H9 (cell line): ENCODE results near the gene DCAF8. TPM values are rescaled to one million over a fixed set of nuclear protein-coding genes. Genes with fewer than 3 reads are reported as not detected.

Experiments used
- DNase-seq: peaks from one replicate; pipeline ENCODE4 v3.0.0-alpha.2; 2017
- H2AFZ ChIP-seq: one replicate; pipeline ENCODE4 v1.6.1; 2013; ENCODE audit warnings: mild to moderate bottlenecking, low read length, control low read depth, moderate library complexity
- H2AK5ac ChIP-seq: 2 replicates; pipeline ENCODE4 v1.6.1; 2013; ENCODE audit warnings: low read length, control low read depth, mixed read lengths; ENCODE audit not compliant: insufficient read length
- H2BK120ac ChIP-seq: one replicate; pipeline ENCODE4 v1.6.1; 2013; ENCODE audit warnings: low read depth, mild to moderate bottlenecking, low read length, control low read depth, inconsistent platforms; ENCODE audit not compliant: poor library complexity, severe bottlenecking
- H2BK12ac ChIP-seq: 2 replicates; pipeline ENCODE4 v1.6.1; 2013; ENCODE audit warnings: low read length, control low read depth, mixed read lengths, low read depth; ENCODE audit not compliant: insufficient read length
- H2BK15ac ChIP-seq: 2 replicates; pipeline ENCODE4 v1.6.1; 2013; ENCODE audit warnings: low read depth, low read length, control low read depth
- H2BK20ac ChIP-seq: one replicate; pipeline ENCODE4 v1.6.1; 2013; ENCODE audit warnings: low read depth, mild to moderate bottlenecking, low read length, control low read depth, inconsistent platforms; ENCODE audit not compliant: poor library complexity, severe bottlenecking
- H2BK5ac ChIP-seq: 2 replicates; pipeline ENCODE4 v1.6.1; 2013; ENCODE audit warnings: low read length, control low read depth, mixed read lengths; ENCODE audit not compliant: insufficient read length
- H3K14ac ChIP-seq: 2 replicates; pipeline ENCODE4 v1.6.1; 2013; ENCODE audit warnings: low read length, control low read depth; ENCODE audit not compliant: insufficient read depth
- H3K18ac ChIP-seq: 2 replicates; pipeline ENCODE4 v1.6.1; 2013; ENCODE audit warnings: low read depth, mild to moderate bottlenecking, mixed read lengths, low read length, control low read depth; ENCODE audit not compliant: insufficient read length
- H3K23ac ChIP-seq: 2 replicates; pipeline ENCODE4 v1.6.1; 2013; ENCODE audit warnings: low read length, control low read depth, mixed read lengths, low read depth; ENCODE audit not compliant: insufficient read length
- H3K23me2 ChIP-seq: 2 replicates; pipeline ENCODE4 v1.6.1; 2013; ENCODE audit warnings: low read depth, mild to moderate bottlenecking, mixed read lengths, low read length, control low read depth; ENCODE audit not compliant: insufficient read length, poor library complexity, severe bottlenecking
- H3K27ac ChIP-seq: 2 replicates; pipeline ENCODE4 v1.5.1; 2013; ENCODE audit warnings: low read length, control low read depth, mixed read lengths, low read depth; ENCODE audit not compliant: insufficient read length
- H3K27me3 ChIP-seq: 2 replicates; pipeline ENCODE4 v1.6.1; 2013; ENCODE audit warnings: low read length, control low read depth, inconsistent platforms; ENCODE audit not compliant: insufficient read depth
- H3K4ac ChIP-seq: 2 replicates; pipeline ENCODE4 v1.6.1; 2013; ENCODE audit warnings: low read depth, mild to moderate bottlenecking, control low read depth, inconsistent platforms, low read length, moderate library complexity
- H3K4me1 ChIP-seq: 2 replicates; pipeline ENCODE4 v1.6.1; 2013; ENCODE audit warnings: low read length, control low read depth, inconsistent platforms; ENCODE audit not compliant: insufficient read depth
- H3K4me2 ChIP-seq: 2 replicates; pipeline ENCODE4 v1.6.1; 2013; ENCODE audit warnings: low read length, control low read depth, mixed read lengths; ENCODE audit not compliant: insufficient read length, insufficient read depth
- H3K56ac ChIP-seq: 2 replicates; pipeline ENCODE4 v1.6.1; 2013; ENCODE audit warnings: low read depth, mild to moderate bottlenecking, mixed read lengths, low read length, control low read depth; ENCODE audit not compliant: insufficient read length
- H3K79me1 ChIP-seq: 2 replicates; pipeline ENCODE4 v1.6.1; 2013; ENCODE audit warnings: low read depth, mild to moderate bottlenecking, moderate library complexity, low read length, control low read depth, inconsistent platforms; ENCODE audit not compliant: insufficient read depth, poor library complexity, severe bottlenecking
- H3K79me2 ChIP-seq: 2 replicates; pipeline ENCODE4 v1.6.1; 2013; ENCODE audit warnings: low read length, control low read depth, inconsistent platforms; ENCODE audit not compliant: insufficient read depth
- H3K9ac ChIP-seq: 2 replicates; pipeline ENCODE4 v1.6.1; 2013; ENCODE audit warnings: low read length, control low read depth, mixed read lengths; ENCODE audit not compliant: insufficient read length; ENCODE audit errors: extremely low read depth
- H3K9me3 ChIP-seq: one replicate; pipeline ENCODE4 v1.6.1; 2013; ENCODE audit warnings: low read depth, low read length, inconsistent platforms; ENCODE audit not compliant: control insufficient read depth
- H3T11ph ChIP-seq: one replicate; pipeline ENCODE4 v1.6.1; 2013; ENCODE audit warnings: mild to moderate bottlenecking, low read length, control low read depth, inconsistent platforms
- H4K20me1 ChIP-seq: one replicate; pipeline ENCODE4 v1.6.1; 2013; ENCODE audit not compliant: control insufficient read depth, insufficient read length, insufficient read depth
- H4K5ac ChIP-seq: 2 replicates; pipeline ENCODE4 v1.6.1; 2013; ENCODE audit warnings: low read depth, mild to moderate bottlenecking, mixed read lengths, low read length, control low read depth; ENCODE audit not compliant: insufficient read length
- H4K8ac ChIP-seq: replicated peaks from 2 replicates; pipeline ENCODE4 v1.6.1; 2013; ENCODE audit warnings: low read length, control low read depth, mixed read lengths, low read depth; ENCODE audit not compliant: insufficient read length
- H4K91ac ChIP-seq: 2 replicates; pipeline ENCODE4 v1.6.1; 2013; ENCODE audit warnings: low read depth, mild to moderate bottlenecking, moderate library complexity, mixed read lengths, low read length, control low read depth; ENCODE audit not compliant: insufficient read length
- H3K27ac Mint-ChIP-seq, 3 experiments: 2 replicates in 2 of 3; 3 replicates in 1 of 3; pipeline ENCODE4 v1.8.0; 2020 to 2021; ENCODE audit warnings: mixed read lengths in 3 of 3, mild to moderate bottlenecking in 1 of 3, moderate library complexity in 1 of 3
- H3K27me3 Mint-ChIP-seq: 2 replicates; pipeline ENCODE4 v1.8.0; 2021; ENCODE audit warnings: low read depth, mild to moderate bottlenecking, moderate library complexity, mixed read lengths
- H3K36me3 Mint-ChIP-seq, 3 experiments: 2 replicates in 2 of 3; 3 replicates in 1 of 3; pipeline ENCODE4 v1.8.0; 2020 to 2021; ENCODE audit warnings: low read depth in 3 of 3, mixed read lengths in 3 of 3; ENCODE audit not compliant: insufficient read depth in 1 of 3
- H3K4me1 Mint-ChIP-seq, 2 experiments: 2 replicates each; pipeline ENCODE4 v1.8.0; 2020; ENCODE audit warnings: mixed read lengths in 2 of 2
- H3K4me3 Mint-ChIP-seq, 2 experiments: 2 replicates in 1 of 2; 3 replicates in 1 of 2; pipeline ENCODE4 v1.8.0; 2020 to 2021; ENCODE audit warnings: mild to moderate bottlenecking in 2 of 2, mixed read lengths in 2 of 2, moderate library complexity in 1 of 2
- H3K9me3 Mint-ChIP-seq, 2 experiments: 2 replicates in 1 of 2; 3 replicates in 1 of 2; pipeline ENCODE4 v1.8.0; 2020; ENCODE audit warnings: mild to moderate bottlenecking in 2 of 2, mixed read lengths in 2 of 2, moderate library complexity in 1 of 2
- CTCF ChIP-seq: fragments of 200-600 bp; sonication (generic); conservative IDR thresholded peaks from 3 replicates; pipeline ENCODE4 v1.8.0; 2021; ENCODE audit warnings: antibody characterized with exemption, mild to moderate bottlenecking
- WGBS: extraction: QIAGEN DNeasy Blood & Tissue Kit; methylation state at CpG from one replicate; pipeline ENCODE4 v1.1.7; 2013; ENCODE audit warnings: missing lambda C conversion rate, low lambda C conversion rate, mixed read lengths; ENCODE audit not compliant: insufficient read length; ENCODE audit errors: extremely low coverage; 5-methylcytosine and 5-hydroxymethylcytosine counted together
- total RNA-seq: library from RNA; stranded (reverse); gene quantifications from 2 replicates; pipeline ENCODE4 v1.2.1, GENCODE V29; 2021

Gene DCAF8
- total RNA-seq, 1 experiment from 2014 or later: 106 TPM

- peaks cover 3% of the 10 kb centered on the region; the same call in 1 of the 2 replicates for H3K4me1 ChIP-seq
These were observed 72.4 kb downstream of the DCAF8 start, which contains the start of gene CASQ1 for GRCh38 chr1:160189649-160190625. Gene CASQ1 (plus strand): TSS chr1:160190575. CDS start chr1:160190752, 177 bp downstream.

More at GRCh38 chr1:160189649-160190625, 72.4 kb downstream of the DCAF8 start, which contains the start of gene CASQ1:
- no peak for TF ChIP-seq CTCF
- Mint-ChIP-seq H3K36me3 (no peaks in the 10 kb centered on the region; a peak in 1 of 7 replicates), H3K4me3 (no peak within 1 kb of the TSS), H3K4me1 (peaks cover 9 to 11% of the 10 kb centered on the region in 2 experiments; a peak in 3 of 4 replicates), H3K27me3 (peaks cover 25% of the 10 kb centered on the region), H3K27ac (peak within 1 kb of the TSS in 2 of 3 experiments; percentile 8 to 27; a peak in 2 of 7 replicates), H3K9me3 (no peaks in the 10 kb centered on the region)
- no peak within 1 kb of the TSS for H4K91ac ChIP-seq
- no CpG with 5 or more reads among the region's 15 CpGs for WGBS
- H4K20me1 ChIP-seq: no peaks in the 10 kb centered on the region
- no peak within 1 kb of the TSS for H2AFZ ChIP-seq
- H2BK15ac ChIP-seq: no peak within 1 kb of the TSS
- H3K18ac ChIP-seq: no peak within 1 kb of the TSS
- H2BK20ac ChIP-seq: no peak within 1 kb of the TSS
- no peak within 1 kb of the TSS for H3K4me2 ChIP-seq
- H3K23ac ChIP-seq: no peak within 1 kb of the TSS
- H2BK120ac ChIP-seq: no peak within 1 kb of the TSS
- H3K79me2 ChIP-seq: no peaks in the 10 kb centered on the region
- no peaks in the 10 kb centered on the region for H3K9me3 ChIP-seq
- no peak within 1 kb of the TSS for H2BK12ac ChIP-seq
- H3K79me1 ChIP-seq: no peaks in the 10 kb centered on the region
- no peak for DNase-seq
- no peak within 1 kb of the TSS for H3K14ac ChIP-seq
- H3K27me3 ChIP-seq: no peaks in the 10 kb centered on the region
- no peak within 1 kb of the TSS for H3K4ac ChIP-seq
- no peak within 1 kb of the TSS for H3K9ac ChIP-seq
- no peak within 1 kb of the TSS for H3K56ac ChIP-seq
- H3K23me2 ChIP-seq: no peaks in the 10 kb centered on the region
- no peak within 1 kb of the TSS for H3T11ph ChIP-seq
- H3K27ac ChIP-seq: no peak within 1 kb of the TSS
- no peak within 1 kb of the TSS for H2BK5ac ChIP-seq
- no peak within 1 kb of the TSS for H4K5ac ChIP-seq
- H4K8ac ChIP-seq: no peak within 1 kb of the TSS
- no peak within 1 kb of the TSS for H2AK5ac ChIP-seq
